Activated CD4-positive, alpha-beta memory T cell treated with anti-CD3 and anti-CD28 coated beads for 36 hours (primary cell): ENCODE results near the gene GAL3ST2. TPM values are rescaled to one million over a fixed set of nuclear protein-coding genes. Genes with fewer than 3 reads are reported as not detected.
"Not testable (repeated sequence)": the region's sequence is repeated elsewhere in the genome, so short reads cannot be mapped to it uniquely, and the experiment has no call there.

Source experiments
- CTCF ChIA-PET: fragments of 350-600 bp; sonication (Branson Sonifier 250); formaldehyde crosslinking; loops from one replicate; lab custom pipeline; 2021; ENCODE audit warnings: antibody characterized with exemption, inconsistent platforms; lab: Charles Lee
- POLR2A ChIA-PET: fragments of 350-600 bp; sonication (Branson Sonifier 250); formaldehyde crosslinking; loops from one replicate; lab custom pipeline; 2021; ENCODE audit warnings: antibody characterized with exemption; lab: Charles Lee
- DNase-seq: peaks from one replicate; pipeline ENCODE4 v3.0.0-alpha.2; 2020
- H3K27ac Mint-ChIP-seq: one replicate; pipeline ENCODE4 v1.8.0; 2021; ENCODE audit warnings: mixed read lengths
- H3K27me3 Mint-ChIP-seq: one replicate; pipeline ENCODE4 v1.8.0; 2021; ENCODE audit warnings: mixed read lengths
- H3K36me3 Mint-ChIP-seq: one replicate; pipeline ENCODE4 v1.8.0; 2021; ENCODE audit warnings: mixed read lengths
- H3K4me1 Mint-ChIP-seq: one replicate; pipeline ENCODE4 v1.8.0; 2021; ENCODE audit warnings: low read depth, mixed read lengths
- H3K4me3 Mint-ChIP-seq: one replicate; pipeline ENCODE4 v1.8.0; 2021; ENCODE audit warnings: mild to moderate bottlenecking, mixed read lengths
- H3K9me3 Mint-ChIP-seq: one replicate; pipeline ENCODE4 v1.8.0; 2021; ENCODE audit warnings: mixed read lengths
- intact Hi-C: fragments of 100-400 bp; cut with micrococcal nuclease; formaldehyde crosslinking; loops from one replicate; pipeline ENCODE4 v1.15.1; 2023
- total RNA-seq, 2 experiments: library from RNA; stranded (reverse); gene quantifications; one replicate each; pipeline ENCODE4 v1.2.3, GENCODE V29; 2021

Gene GAL3ST2
- under 1 TPM; 0.65 to 0.93 TPM for total RNA-seq

DNA sequence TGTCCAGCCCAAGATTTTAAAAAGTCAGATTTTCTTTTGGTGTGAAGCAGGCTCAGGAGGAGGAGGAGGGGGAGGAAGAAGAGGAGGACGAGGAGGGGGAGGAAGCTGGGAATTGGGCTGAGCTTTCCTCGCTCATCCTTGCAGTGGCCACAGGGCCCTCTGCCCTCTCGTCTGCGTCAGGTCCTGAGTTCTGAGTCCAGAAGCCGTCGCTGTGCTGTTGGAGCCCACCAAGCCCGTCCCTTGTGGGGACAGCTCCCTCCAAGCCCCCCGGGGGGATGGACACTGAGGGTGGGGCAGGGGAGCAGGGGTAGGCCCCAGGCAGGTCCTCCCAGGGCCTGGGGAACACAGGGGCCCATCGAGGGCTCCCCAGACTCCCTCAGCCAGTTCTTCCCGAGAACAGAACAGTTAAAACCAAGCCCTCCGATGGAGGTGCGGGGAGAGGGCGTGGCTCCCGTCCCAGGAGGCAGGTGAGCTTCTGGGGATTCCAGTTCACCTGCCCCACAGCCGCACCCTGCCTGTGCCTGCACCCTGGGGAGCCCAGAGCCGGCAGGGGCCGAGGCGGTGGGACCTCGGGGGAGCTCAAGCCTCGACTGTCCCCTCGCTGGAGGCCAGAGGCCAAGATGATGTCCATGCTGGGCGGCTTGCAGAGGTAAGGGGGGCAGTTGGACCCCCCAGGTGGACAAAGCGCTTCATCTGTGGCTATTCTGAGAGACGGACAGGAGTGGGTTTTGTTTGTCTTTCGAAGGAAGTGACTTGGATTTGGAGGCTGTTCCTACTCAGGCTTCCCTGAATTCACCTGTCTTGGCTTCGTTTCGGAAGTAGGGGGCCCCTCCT, at the start of gene GAL3ST2:
GAL3ST2 (plus strand) TSS at position 487 of the 834 bp plus-strand sequence; CDS start at position 621, 134 bp downstream.
- intact Hi-C loops = no loop called here
- no peak for DNase-seq
- CTCF ChIA-PET = no interaction called here

DNA sequence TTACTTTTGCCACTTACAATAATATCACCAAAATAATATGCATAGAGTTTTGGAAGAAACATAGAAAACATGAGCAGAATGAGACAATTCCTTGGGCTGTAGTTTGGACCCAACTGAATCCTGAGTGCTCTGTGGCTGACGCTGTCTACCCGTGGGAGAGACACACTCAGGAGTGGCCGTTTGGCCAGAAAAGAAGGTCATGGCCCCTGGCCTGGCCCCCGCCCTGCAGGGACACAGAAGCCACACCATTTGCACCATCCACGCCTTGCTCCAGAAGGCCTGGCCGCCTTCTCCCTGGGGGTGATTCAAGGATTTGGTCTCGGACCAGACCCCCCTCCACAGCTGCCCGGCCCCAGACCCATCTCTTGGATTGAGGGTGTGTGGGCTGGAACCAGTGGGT, 48.6 kb upstream of the GAL3ST2 start:
- no peak overlapping the region for H3K4me3 Mint-ChIP-seq
- ChIA-PET CTCF (interaction anchor here (1.4 kb wide), 1 partner anchor 151 kb away, joined by 6 read pairs; no protein-coding TSS in a partner anchor), POLR2A (no interaction called here)
- peaks cover 27% of the 10 kb centered on the region for H3K4me1 Mint-ChIP-seq
- H3K27me3 Mint-ChIP-seq = no peaks in the 10 kb centered on the region
- H3K36me3 Mint-ChIP-seq = peaks cover 16% of the 10 kb centered on the region
- H3K27ac Mint-ChIP-seq = no peak overlapping the region
- DNase-seq = no peak
- intact Hi-C loops = no loop called here
- H3K9me3 Mint-ChIP-seq = peaks cover 2% of the 10 kb centered on the region

More for the DNA sequence above, at the start of gene GAL3ST2:
- no peaks in the 10 kb centered on the region for H3K27me3 Mint-ChIP-seq
- peaks cover 4% of the 10 kb centered on the region for H3K36me3 Mint-ChIP-seq
- H3K9me3 Mint-ChIP-seq = peaks cover 10% of the 10 kb centered on the region
- no peak within 1 kb of the TSS for H3K27ac Mint-ChIP-seq
- H3K4me1 Mint-ChIP-seq = peaks cover 6% of the 10 kb centered on the region
- POLR2A ChIA-PET = no interaction called here
- H3K4me3 Mint-ChIP-seq = no peak within 1 kb of the TSS

DNA sequence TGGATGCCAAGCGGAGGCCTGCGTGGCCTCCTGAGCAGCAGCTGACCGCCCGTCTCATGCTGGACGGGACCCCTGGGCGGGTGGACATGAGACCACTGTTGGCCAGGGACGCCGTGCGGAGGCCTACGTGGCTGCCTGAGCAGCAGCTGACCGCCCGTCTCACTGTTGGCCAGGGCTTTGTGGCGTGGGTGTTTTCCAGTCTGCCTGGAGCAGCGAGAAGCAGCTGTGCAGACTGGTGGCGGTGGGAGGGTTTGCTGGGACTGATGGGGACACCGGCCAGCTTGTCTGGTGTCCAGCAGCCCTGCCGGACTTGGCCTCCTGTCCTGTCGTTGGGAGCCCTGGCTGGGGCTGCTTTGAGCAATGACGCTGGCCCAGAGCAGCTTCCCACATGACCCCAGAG, 48.0 kb upstream of the GAL3ST2 start:
- H3K27ac Mint-ChIP-seq = no peak overlapping the region

DNA sequence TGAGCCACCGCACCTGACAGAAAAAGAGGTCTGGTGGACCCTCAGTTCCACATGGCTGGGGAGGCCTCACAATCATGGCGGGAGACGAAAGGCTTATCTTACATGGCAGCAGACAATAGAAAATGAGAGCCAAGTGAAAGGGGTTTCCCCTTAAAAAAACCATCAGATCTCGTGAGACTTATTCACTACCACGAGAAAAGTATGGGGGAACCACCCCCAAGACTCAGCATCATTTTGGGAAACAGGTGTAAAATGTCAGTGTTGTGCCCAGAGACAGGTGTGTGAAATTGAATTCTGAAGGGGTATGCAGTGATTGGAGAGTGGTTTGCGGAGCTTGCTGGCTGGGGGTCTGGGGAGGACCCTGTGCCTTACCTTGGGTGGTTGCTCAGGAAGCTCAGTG, 46.8 kb upstream of the GAL3ST2 start:
- no peaks in the 10 kb centered on the region for H3K9me3 Mint-ChIP-seq
- POLR2A ChIA-PET = interaction anchor here (1.0 kb wide), 1 partner anchor 129 kb away, joined by 3 read pairs; the partner anchor contains the start of gene PDCD1

More for the DNA sequence above, 48.0 kb upstream of the GAL3ST2 start:
- Mint-ChIP-seq H3K4me1 (peaks cover 29% of the 10 kb centered on the region), H3K27me3 (no peaks in the 10 kb centered on the region), H3K36me3 (peaks cover 10% of the 10 kb centered on the region), H3K4me3 (no peak overlapping the region), H3K9me3 (no peaks in the 10 kb centered on the region)
- DNase-seq = no peak
- CTCF ChIA-PET = interaction anchor here (0.7 to 6.7 kb wide), 3 partner anchors 12 to 150 kb away, joined by 3 to 50 read pairs (median 6); partner anchors contain the start of gene ING5
- POLR2A ChIA-PET = no interaction called here
- intact Hi-C loops = no loop called here

DNA sequence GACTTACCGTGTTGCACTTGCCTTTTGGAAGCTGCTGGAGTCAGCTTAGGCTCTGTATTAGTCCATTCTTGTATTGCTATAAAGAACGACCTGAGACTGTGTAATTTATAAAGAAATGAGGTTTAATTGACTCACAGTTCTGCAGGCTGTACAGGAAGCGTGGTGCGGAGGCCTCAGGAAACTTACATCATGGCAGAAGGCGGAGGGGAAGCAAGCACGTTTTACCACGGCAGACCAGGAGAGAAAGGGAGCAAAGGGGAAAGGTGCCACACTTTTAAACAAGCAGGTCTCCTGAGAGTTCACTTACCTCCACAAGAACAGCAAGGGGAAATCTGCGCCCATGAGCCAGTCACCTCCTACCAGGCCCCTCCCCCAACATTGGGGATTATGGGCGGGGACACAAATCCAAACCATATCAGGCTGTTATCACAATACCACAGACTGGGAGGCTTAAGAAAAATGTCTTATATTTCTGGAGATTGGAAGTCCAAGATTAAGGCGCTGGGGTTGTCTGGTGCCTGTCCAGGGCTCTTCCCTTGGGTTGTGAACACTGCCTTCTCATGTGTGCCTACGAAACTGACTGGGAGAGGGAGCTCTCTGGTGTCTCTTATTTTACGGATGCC, 45.8 kb upstream of the GAL3ST2 start:
- peak overlapping the region; percentile 78 for H3K27ac Mint-ChIP-seq
- H3K36me3 Mint-ChIP-seq = no peaks in the 10 kb centered on the region
- no peaks in the 10 kb centered on the region for H3K9me3 Mint-ChIP-seq
- peaks cover 37% of the 10 kb centered on the region for H3K4me1 Mint-ChIP-seq
- CTCF ChIA-PET = interaction anchor here (1.1 to 6.7 kb wide), 4 partner anchors 29 to 880 kb away, joined by 3 to 50 read pairs (median 17); partner anchors contain the start of gene ING5
- no peak overlapping the region for H3K4me3 Mint-ChIP-seq
- POLR2A ChIA-PET = interaction anchor here (0.8 to 1.0 kb wide), 3 partner anchors 28 to 128 kb away, joined by 3 read pairs; partner anchors contain the start of genes ING5 and PDCD1
- intact Hi-C loops = loop anchor here (1.0 to 5.0 kb wide), 3 partner anchors 28 to 373 kb away; partner anchors contain the start of genes FARP2 and ING5
- DNase-seq = peak; percentile 63
- no peaks in the 10 kb centered on the region for H3K27me3 Mint-ChIP-seq

More for the DNA sequence above, 46.8 kb upstream of the GAL3ST2 start:
- DNase-seq = peak; percentile 18
- peak overlapping the region; percentile 78 for H3K27ac Mint-ChIP-seq
- CTCF ChIA-PET = interaction anchor here (0.7 to 6.7 kb wide), 3 partner anchors 28 to 148 kb away, joined by 3 to 50 read pairs (median 30); partner anchors contain the start of gene ING5
- no peaks in the 10 kb centered on the region for H3K27me3 Mint-ChIP-seq
- intact Hi-C loops = loop anchor here (1.0 to 5.0 kb wide), 3 partner anchors 28 to 373 kb away; partner anchors contain the start of genes FARP2 and ING5
- peaks cover 1% of the 10 kb centered on the region for H3K36me3 Mint-ChIP-seq
- H3K4me3 Mint-ChIP-seq = no peak overlapping the region
- peaks cover 32% of the 10 kb centered on the region for H3K4me1 Mint-ChIP-seq

DNA sequence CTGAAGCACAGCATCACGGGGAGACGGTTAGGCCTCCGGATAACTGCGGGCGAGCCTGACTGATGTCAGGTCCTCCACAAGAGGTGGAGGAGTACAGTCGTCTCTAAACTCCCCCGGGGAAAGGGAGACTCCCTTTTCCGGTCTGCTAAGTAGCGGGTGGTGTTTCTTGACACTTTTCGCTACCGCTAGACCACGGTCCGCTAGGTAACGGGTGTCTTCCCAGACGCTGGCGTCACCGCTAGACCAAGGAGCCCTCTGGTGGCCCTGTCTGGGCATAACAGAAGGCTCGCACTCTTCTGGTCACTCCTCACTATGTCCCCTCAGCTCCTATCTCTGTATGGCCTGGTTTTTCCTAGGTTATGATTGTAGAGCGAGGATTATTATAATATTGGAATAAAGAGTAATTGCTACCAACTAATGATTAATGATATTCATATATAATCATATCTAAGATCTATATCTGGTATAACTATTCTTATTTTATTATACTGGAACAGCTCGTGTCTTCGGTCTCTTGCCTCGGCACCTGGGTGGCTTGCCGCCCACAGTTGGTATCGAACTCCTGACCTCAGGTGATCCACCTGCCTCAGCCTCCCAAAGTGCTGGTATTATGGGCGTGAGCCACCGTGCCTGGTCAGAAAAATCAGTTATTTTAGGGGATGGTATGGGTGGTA, 44.0 kb upstream of the GAL3ST2 start:
- H3K27ac Mint-ChIP-seq, POLR2A ChIA-PET, H3K4me3 Mint-ChIP-seq: not testable (repeated sequence)

DNA sequence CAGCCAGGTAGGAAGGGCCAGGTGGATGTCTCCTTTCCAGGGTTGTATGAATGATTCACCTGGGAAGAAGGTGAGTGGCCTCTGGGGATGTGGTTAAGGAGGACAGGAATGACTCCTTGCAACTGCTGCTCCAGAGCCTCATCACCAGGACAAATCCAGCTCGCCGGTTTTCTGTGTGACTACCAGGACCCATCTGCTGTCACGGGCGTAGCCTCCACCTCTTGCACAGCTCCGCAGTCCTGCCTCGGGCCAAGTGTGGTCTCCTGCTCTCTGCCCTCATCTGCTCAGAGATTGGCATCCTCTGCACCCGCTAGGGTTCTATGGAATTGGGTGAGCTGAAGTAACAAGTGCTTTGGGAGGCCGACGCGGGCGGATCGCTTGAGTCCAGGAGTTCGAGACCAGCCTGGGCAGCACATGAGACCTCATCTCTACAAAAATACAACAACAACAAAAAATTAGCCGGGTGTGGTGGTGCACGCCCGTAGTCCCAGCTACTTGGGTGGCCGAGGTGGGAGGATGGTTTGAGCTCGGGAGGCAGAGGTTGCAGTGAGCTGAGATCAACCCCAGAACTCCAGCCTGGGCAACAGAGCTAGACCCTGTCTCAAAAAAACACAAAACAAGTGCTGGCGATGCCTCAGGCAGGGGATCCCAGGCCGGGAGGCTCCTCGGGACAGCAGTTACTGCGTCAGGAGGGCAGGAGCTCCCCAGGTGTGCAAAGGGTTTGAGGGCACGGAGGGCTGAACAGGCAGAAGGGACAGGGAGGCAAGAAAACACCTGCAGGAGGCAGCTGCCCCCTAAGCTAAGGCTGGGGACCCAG, 43.0 kb upstream of the GAL3ST2 start:
- intact Hi-C loops = loop anchor here (1.0 to 5.0 kb wide), 5 partner anchors 31 to 376 kb away; partner anchors contain the start of genes DTYMK, FARP2 and ING5
- Mint-ChIP-seq H3K4me1 (peaks cover 43% of the 10 kb centered on the region), H3K9me3 (no peaks in the 10 kb centered on the region), H3K27ac (no peak overlapping the region), H3K36me3 (peaks cover 2% of the 10 kb centered on the region), H3K4me3 (peak overlapping the region; percentile 49), H3K27me3 (no peaks in the 10 kb centered on the region)
- ChIA-PET CTCF (interaction anchor here (0.7 to 6.7 kb wide), 13 partner anchors 27 to 150 kb away, joined by 3 to 50 read pairs (median 4); partner anchors contain the start of genes DTYMK, ING5 and RTP5), POLR2A (interaction anchor here (1.0 to 1.9 kb wide), 6 partner anchors 30 to 152 kb away, joined by 3 to 11 read pairs (median 5); partner anchors contain the start of gene ING5)
- peak; percentile 13 for DNase-seq

More for the DNA sequence above, 44.0 kb upstream of the GAL3ST2 start:
- CTCF ChIA-PET = interaction anchor here (1.1 to 6.7 kb wide), 5 partner anchors 31 to 146 kb away, joined by 3 to 50 read pairs (median 6); partner anchors contain the start of genes ING5 and RTP5
- not testable (repeated sequence) for H3K27me3 Mint-ChIP-seq, H3K9me3 Mint-ChIP-seq, H3K36me3 Mint-ChIP-seq
- intact Hi-C loops = loop anchor here (5.0 kb wide), 2 partner anchors 130 to 375 kb away; partner anchors contain the start of gene FARP2
- H3K4me1 Mint-ChIP-seq = peaks cover 41% of the 10 kb centered on the region
- DNase-seq = peak; percentile 77

DNA sequence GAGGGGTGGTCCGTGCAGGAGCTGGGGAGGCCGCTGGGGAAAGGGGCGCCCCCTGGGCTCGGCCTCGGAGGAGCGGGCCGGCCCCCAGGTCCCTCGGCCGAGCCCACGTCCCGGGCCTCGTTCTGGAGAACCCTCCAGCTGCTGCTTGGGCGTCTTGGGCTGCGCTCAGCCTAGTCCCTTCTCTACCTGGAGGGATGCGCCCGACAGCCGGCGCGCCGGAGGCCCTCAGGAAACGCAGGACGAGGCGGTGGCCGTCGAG, 42.5 kb upstream of the GAL3ST2 start:
- H3K9me3 Mint-ChIP-seq = no peaks in the 10 kb centered on the region
- H3K27ac Mint-ChIP-seq = no peak overlapping the region
- H3K4me1 Mint-ChIP-seq = peaks cover 46% of the 10 kb centered on the region
- ChIA-PET POLR2A (interaction anchor here (1.0 to 1.9 kb wide), 7 partner anchors 29 to 152 kb away, joined by 3 to 11 read pairs (median 5); partner anchors contain the start of gene ING5), CTCF (interaction anchor here (0.8 to 6.7 kb wide), 9 partner anchors 28 to 149 kb away, joined by 3 to 50 read pairs (median 5); partner anchors contain the start of genes DTYMK, ING5 and RTP5)
- H3K36me3 Mint-ChIP-seq = peaks cover 4% of the 10 kb centered on the region
- no peaks in the 10 kb centered on the region for H3K27me3 Mint-ChIP-seq
- H3K4me3 Mint-ChIP-seq = peak overlapping the region; percentile 61
- DNase-seq = no peak
- intact Hi-C loops = loop anchor here (1.0 to 5.0 kb wide), 5 partner anchors 32 to 377 kb away; partner anchors contain the start of genes DTYMK, FARP2 and ING5

DNA sequence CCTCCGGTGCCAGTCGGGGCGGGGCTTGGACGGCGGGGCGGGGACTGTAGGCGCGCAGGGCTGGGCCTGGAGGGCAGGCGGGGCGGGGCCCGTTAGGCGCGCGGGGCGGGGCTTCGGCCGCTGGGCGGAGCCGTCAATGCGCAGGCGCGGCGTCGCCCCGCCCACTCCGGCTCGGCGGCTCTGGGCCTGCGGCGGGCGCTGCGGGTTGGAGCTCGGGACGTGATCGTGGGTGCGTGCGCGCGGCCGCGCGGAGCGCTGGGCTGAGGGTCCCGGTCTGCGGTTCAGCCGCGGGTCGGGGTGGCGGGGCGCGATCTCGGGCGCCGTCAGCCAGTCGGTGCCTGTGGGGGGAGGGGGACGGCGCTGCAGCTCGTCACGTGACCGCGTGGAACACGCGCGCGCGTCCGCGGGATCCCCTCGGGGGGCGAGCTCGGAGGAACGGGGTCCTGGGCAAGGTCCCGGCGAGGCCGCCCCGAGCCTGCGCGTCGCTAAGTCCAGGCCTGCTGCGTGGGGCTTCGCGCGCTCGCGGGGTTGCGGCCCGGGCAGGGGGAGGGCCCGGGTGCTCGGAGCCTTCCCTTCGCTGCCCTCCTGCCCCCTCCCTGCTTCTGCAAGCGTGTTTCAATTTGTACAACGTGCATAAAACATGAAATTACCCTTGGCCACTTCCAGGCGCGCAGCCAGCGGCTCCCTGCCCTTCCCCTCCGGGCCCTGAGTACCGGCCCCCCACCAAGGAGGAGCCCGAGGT, 42.0 kb upstream of the GAL3ST2 start, which contains the start of gene D2HGDH:
D2HGDH (plus strand) TSS at position 164 of the 742 bp plus-strand sequence. CDS start 595 bp downstream, outside the sequence.
- intact Hi-C loops = loop anchor here (1.0 to 5.0 kb wide), 5 partner anchors 32 to 377 kb away; partner anchors contain the start of genes DTYMK, FARP2 and ING5
- H3K4me3 Mint-ChIP-seq = peak within 1 kb of the TSS; percentile 81
- peaks cover 49% of the 10 kb centered on the region for H3K4me1 Mint-ChIP-seq
- no peaks in the 10 kb centered on the region for H3K27me3 Mint-ChIP-seq
- peak; percentile 95 for DNase-seq
- ChIA-PET CTCF (interaction anchor here (1.2 to 6.7 kb wide), 8 partner anchors 27 to 144 kb away, joined by 3 to 50 read pairs (median 8); partner anchors contain the start of genes ING5 and RTP5), POLR2A (interaction anchor here (1.0 to 1.9 kb wide), 8 partner anchors 29 to 151 kb away, joined by 3 to 11 read pairs (median 4); partner anchors contain the start of genes ATG4B and ING5)
- H3K36me3 Mint-ChIP-seq = peaks cover 4% of the 10 kb centered on the region
- H3K9me3 Mint-ChIP-seq = no peaks in the 10 kb centered on the region
- peak within 1 kb of the TSS; percentile 70 for H3K27ac Mint-ChIP-seq
